GM18868 (cell line): ENCODE data around the gene AIMP1.
"Not testable (repeated sequence)": the region's sequence is repeated elsewhere in the genome, so short reads cannot be mapped to it uniquely, and the experiment has no call there.

Source experiments
- ATAC-seq: cut with Tn5 transposase; IDR thresholded peaks from one replicate; pipeline ENCODE4 v1.9.1; 2021; ENCODE audit warnings: mild to moderate bottlenecking, moderate library complexity; ENCODE audit not compliant: unreplicated experiment

The AIMP1 gene

GRCh38 chr4:106312377-106312776 lies 4.0 kb upstream of the AIMP1 start:
- no peak for ATAC-seq

DNA sequence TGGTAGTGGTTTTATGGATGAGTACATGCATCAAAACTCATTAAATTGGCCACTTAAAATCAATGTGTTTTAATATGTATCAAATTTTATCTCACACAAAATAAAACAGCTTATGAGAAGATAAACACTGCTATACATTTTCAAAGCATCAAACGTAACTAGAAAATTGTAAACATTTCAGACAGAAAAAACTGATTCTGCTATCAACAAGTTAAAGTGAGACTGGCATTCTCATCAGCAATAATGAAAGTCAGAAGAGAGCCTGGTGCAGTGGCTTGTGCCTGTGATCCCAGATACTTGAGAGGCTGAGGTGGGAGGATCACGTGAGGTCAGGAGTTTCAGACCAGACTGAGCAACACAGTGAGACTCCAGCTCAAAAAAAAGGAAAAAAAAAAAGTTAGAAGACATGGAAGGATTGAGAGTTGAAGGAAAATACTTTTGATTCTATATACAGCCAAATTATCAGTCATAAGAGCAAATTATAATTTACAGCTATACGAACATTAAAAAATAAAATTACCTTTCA lies 3.3 kb upstream of the AIMP1 start:
- no peak for ATAC-seq

DNA sequence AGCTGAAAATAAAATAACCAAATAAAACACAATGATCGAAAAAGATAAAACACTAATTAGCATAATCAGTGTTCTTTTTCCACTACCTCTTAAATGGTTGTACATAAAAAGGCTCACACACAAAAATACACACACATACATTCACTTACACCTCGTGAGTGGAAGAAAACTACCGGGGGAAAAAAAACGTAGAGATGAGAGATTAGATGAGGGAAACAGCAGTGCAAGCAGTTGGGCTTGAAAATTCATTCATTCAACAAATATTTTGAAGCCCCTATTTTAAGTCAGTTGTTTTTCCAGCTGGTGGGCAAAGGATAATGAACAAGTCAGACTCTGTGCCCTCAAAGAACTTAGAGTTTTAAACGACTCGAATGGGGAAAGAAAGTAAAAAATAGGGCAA lies 1.4 kb upstream of the AIMP1 start:
- ATAC-seq: no peak

DNA sequence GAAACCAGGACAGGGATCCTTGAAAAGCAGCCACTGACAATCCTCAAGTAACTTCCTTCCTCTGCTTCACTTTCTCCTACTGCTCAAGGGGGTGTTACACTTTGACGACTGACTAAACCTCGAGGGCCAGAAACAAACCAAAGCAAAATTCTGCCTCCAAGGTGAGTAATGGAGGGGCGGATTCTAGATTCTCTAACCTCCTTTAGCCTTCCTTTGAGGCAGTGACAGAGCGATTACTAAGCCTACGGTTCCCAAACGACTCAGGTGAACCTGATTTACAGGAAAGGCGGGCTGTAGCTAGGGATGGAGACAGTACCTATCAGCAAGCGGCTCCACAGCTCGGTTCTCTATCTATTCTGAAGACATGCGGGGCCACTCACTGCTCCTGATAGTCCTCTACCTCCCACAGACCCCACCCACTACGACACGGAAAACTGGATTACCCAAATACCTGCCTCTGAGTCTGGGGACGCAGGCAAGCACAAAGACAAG lies 828 bp upstream of the AIMP1 start:
- ATAC-seq: peak; percentile 21

DNA sequence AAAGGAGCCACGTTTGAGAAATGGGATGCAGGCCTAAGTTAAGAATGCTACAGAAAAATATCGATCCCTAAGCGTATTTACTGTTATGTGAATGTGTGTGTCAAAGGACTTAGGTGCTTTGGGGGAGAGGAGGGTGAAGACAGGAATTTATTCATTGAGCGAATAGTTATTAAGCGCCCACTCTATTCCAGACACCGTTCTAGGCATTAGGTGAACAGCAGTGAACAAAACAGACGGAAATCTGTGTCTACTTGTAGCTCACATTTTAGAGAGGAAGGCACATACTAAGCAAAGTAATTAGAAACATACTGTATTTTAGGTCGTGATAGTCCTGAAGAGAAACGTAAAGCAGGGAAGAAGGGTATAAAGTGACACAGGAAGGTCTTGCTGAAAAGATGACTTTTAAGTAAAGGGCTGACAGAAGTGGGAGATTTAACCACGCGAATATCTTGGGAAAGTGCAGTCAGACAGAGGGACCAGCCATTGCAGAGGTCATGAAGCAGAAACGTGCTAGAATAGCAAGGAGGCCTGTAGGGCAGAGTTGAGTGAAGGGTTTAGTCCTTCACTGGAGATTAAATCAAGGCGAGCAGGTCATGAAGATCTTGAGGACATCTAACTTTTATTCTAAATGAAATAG lies 541 bp downstream of the AIMP1 start:
- peak; percentile 0 for ATAC-seq

DNA sequence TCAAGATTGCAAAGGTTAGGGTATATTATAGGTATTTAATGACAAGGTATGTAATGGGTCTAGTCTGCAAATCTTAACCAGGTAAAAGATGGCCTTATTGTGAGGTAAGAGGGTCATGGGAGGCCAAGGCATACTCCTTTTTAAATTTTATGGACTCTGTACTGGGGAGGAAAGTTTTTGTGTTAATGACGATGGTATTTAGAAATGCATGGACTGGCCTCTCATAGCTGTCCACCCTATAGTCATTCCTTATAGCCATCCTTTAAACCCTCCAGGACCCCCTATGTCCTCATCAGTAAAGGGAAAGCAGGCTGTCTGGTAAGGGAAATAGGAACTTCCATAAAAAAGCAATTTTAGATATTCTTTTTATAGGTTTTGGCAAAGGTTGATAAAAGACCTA lies 1.5 kb downstream of the AIMP1 start:
- no peak for ATAC-seq

GRCh38 chr4:106318511-106318910 lies 2.2 kb downstream of the AIMP1 start:
- no peak for ATAC-seq

- no peak for ATAC-seq
Measured at GRCh38 chr4:106320235-106320634, 3.9 kb downstream of the AIMP1 start.

- not testable (repeated sequence) for ATAC-seq
Measured at GRCh38 chr4:106321168-106321567, 4.8 kb downstream of the AIMP1 start.

GRCh38 chr4:106321814-106322213 lies 5.5 kb downstream of the AIMP1 start:
- ATAC-seq: not testable (repeated sequence)

- ATAC-seq: no peak
Measured at GRCh38 chr4:106323119-106323518, 6.8 kb downstream of the AIMP1 start.

- no peak for ATAC-seq
Measured at GRCh38 chr4:106325800-106326199, 9.4 kb downstream of the AIMP1 start.

- peak; percentile 96 for ATAC-seq
Measured at GRCh38 chr4:106329041-106329618, 12.8 kb downstream of the AIMP1 start.

- ATAC-seq: no peak
Measured at GRCh38 chr4:106333186-106333585, 16.8 kb downstream of the AIMP1 start.

- ATAC-seq: no peak
Measured at GRCh38 chr4:106334741-106335470, 18.6 kb downstream of the AIMP1 start.

- no peak for ATAC-seq
Measured at GRCh38 chr4:106336618-106337017, 20.3 kb downstream of the AIMP1 start.

DNA sequence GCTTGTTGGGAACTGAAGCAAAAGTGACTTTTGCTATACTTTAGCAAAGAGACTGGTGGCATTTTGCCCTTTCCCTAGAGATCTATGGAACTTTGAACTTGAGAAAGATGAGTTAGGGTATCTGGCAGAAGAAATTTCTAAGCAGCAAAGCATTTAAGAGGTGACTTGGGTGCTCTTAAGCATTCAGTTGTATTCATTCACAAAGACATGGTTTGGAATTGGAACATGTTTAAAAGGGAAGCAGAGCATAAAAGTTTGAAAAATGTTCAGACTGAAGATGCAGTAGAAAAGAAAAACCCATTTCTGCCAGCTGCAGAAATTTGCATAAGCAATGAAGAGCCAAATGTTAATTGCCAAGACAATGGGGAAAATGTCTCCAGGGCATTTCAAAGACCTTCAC lies 21.6 kb downstream of the AIMP1 start:
- ATAC-seq: no peak

- ATAC-seq: no peak
Measured at GRCh38 chr4:106338671-106339070, 22.3 kb downstream of the AIMP1 start.

- no peak for ATAC-seq
Measured at GRCh38 chr4:106339431-106339830, 23.1 kb downstream of the AIMP1 start.

DNA sequence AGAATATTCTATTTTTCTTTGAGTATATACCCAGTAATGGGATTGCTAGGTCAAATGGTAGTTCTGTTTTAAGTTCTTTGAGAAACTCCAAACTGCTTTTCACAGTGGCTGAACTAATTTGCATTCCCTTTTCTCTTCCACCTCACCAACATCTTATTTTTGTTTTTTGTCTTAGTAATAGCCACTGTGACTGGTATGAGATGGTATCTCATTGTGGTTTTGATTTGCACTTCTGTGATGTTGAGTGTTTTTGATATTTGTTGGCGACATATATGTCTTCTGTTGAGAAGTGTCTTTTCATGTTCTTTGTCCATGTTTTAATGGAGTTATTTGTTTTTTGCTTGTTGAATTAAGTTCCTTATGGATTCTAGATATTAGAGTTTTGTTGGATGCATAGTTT lies 24.4 kb downstream of the AIMP1 start:
- no peak for ATAC-seq

- ATAC-seq: no peak
Measured at GRCh38 chr4:106343865-106344646, 27.7 kb downstream of the AIMP1 start.
